Measurements from ENCODE around the gene FGFR2. TPM values are rescaled to one million over a fixed set of nuclear protein-coding genes. Genes with fewer than 3 reads are reported as not detected.

Gene FGFR2
- total and polyA plus RNA-seq, 12 donors: 0.09 to 0.81 (median 0.51) TPM

DNA sequence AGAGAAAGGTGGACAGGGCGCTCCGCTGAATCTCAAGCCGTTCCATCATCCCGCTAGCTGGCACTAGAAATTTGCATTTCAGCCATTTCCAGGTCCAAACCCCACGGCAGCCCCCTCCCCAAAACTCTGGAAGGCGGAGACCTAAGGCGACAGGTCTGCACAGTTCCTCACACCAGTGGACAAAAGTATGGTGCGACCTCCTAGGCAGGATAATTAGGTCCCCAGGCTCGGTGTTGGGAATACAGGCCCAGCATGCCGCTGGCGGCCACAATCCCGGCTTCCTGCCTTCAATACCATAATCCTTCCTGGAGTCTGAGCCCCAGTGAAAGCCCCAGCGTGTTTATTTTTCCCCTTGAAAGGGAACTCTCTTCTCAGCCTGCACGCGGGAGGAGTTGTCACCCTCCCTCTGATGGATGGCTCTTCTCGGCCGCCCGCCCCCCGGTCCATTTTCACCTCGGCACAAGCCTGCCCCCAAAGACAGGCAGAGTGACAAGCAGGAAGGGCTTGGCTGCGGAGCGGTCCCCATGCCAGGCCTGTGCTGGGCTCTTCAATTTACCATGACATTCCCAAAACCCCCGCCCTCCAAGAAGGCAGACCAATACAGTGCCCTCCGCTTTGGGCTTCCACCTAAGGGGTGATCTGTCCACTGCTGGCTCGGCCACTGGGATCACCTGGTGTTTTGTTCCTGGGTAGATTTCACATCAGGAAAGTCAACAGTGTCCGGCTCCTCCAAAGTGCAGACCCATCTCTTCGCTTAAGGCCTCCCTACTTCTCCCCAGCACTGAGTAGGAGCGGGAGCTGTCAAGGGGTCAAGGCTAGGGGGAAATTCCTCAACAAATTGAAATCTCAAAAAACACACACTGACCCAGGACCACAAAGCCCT is 2.2 kb downstream of the FGFR2 start:
- Histone ChIP-seq H3K9me3 (no peaks in the 10 kb centered on the region), H3K36me3 (no peaks in the 10 kb centered on the region), H3K27ac (no peak overlapping the region), H3K27me3 (peaks cover 11 to 84% (median 69%) of the 10 kb centered on the region in 7 donors), H3K4me3 (peak overlapping the region in 1 of 10 donors; percentile 44), H3K4me1 (peaks cover 0 to 19% (median 15%) of the 10 kb centered on the region in 9 donors)
- no peak for TF ChIP-seq CTCF (IDR thresholded peaks at IDR 0.05)
- intact Hi-C loops (cut with DNase I): no loop called here
- ATAC-seq (no peak), DNase-seq (no peak)
- 60 to 64% methylated on average over 28 of the region's 28 CpGs for WGBS, 2 donors

GRCh38 chr10:121595351-121595805 is 2.9 kb downstream of the FGFR2 start:
- WGBS, 2 donors: 77 to 78% methylated on average over 11 of the region's 11 CpGs
- no peaks in the 10 kb centered on the region for H3K9me3 ChIP-seq
- no peak for TF ChIP-seq CTCF (IDR thresholded peaks at IDR 0.05)
- H3K27me3 ChIP-seq: peaks cover 11 to 78% (median 62%) of the 10 kb centered on the region in 7 donors
- DNase-seq (no peak), ATAC-seq (no peak)
- no peaks in the 10 kb centered on the region for H3K36me3 ChIP-seq
- H3K27ac ChIP-seq: no peak overlapping the region
- peaks cover 0 to 19% (median 15%) of the 10 kb centered on the region in 9 donors for H3K4me1 ChIP-seq
- no peak overlapping the region for H3K4me3 ChIP-seq
- intact Hi-C loops (cut with DNase I): no loop called here

DNA sequence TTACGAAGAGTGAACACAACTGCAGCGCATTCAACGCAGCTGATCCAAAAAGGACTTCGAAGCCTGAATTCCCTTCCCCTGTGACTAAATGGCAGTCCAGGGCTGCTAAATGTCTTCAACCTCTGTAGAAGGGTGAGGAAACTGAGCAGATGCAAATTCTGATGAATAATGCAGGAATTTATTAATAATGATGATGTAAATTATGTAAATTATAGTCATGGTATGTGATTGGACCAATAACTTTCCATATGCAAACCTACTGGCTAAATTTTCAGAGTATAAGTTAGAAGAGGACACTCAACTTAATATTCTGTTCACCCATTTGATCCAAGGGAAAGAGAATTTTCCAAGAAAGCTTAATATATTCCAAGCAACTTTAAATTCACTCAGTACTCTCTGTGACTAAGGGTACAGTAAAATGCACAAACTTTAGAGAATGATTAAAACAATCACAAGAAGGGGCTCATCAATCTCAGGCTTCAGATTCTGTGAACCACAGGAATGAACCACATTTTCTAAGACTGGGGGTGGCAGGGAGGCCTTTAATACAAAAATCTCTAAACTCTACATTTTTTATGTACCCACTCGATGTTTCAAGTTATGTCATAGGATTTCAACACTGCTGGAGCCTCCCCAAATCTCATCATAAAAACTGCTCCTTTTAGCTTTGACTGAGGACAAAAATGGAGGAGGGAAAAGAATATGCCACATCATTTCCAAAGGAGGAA is 3.5 kb downstream of the FGFR2 start:
- WGBS, 2 donors: 89 to 91% methylated on average over 5 of the region's 5 CpGs
- no peaks in the 10 kb centered on the region for H3K36me3 ChIP-seq
- peaks cover 11 to 72% (median 56%) of the 10 kb centered on the region in 7 donors for H3K27me3 ChIP-seq
- H3K27ac ChIP-seq: no peak overlapping the region
- intact Hi-C loops (cut with DNase I): no loop called here
- H3K4me1 ChIP-seq: peaks cover 0 to 19% (median 15%) of the 10 kb centered on the region in 9 donors
- H3K9me3 ChIP-seq: no peaks in the 10 kb centered on the region
- ATAC-seq (no peak), DNase-seq (no peak)
- no peak for TF ChIP-seq CTCF (IDR thresholded peaks at IDR 0.05)
- H3K4me3 ChIP-seq: no peak overlapping the region

- intact Hi-C loops (cut with DNase I): no loop called here
- no peak for DNase-seq
- Histone ChIP-seq H3K27me3 (peaks cover 11 to 65% (median 49%) of the 10 kb centered on the region in 7 donors), H3K27ac (no peak overlapping the region), H3K4me3 (no peak overlapping the region), H3K9me3 (no peaks in the 10 kb centered on the region), H3K4me1 (peaks cover 0 to 19% (median 15%) of the 10 kb centered on the region in 9 donors), H3K36me3 (no peaks in the 10 kb centered on the region)
- TF ChIP-seq CTCF (IDR thresholded peaks at IDR 0.05): no peak
- ATAC-seq: no peak
- WGBS, 2 donors: 55 to 62% methylated on average over 8 of the region's 8 CpGs
Measured at GRCh38 chr10:121594076-121594475, 4.2 kb downstream of the FGFR2 start.

All from heart right ventricle (tissue), 16 donors.